Stimulated activated CD4-positive, alpha-beta T cell treated with anti-CD3 and anti-CD28 coated beads, Interleukin-1b, Interleukin-23, amount 100 ng/mL, for 24 hours (primary cell): ENCODE results near the gene LHPP.

Experiments used
- DNase-seq, 4 experiments: peaks; one replicate each; pipeline ENCODE4 v3.0.0-alpha.2; 2020; ENCODE audit warnings: low read depth in 4 of 4, low spot score in 1 of 4

The LHPP gene

GRCh38 chr10:124447751-124448466 lies 13.7 kb upstream of the LHPP start:
- DNase-seq: no peak

GRCh38 chr10:124448696-124449169 lies 12.9 kb upstream of the LHPP start:
- DNase-seq: no peak

- DNase-seq: no peak
These were observed 12.2 kb upstream of the LHPP start for GRCh38 chr10:124449170-124450011.

- no peak for DNase-seq
These were observed 11.4 kb upstream of the LHPP start, which contains the start of gene NKX1-2 for GRCh38 chr10:124450012-124450782. TSS of gene NKX1-2 (minus strand) at chr10:124450035. CDS start at chr10:124449943, 92 bp downstream.

GRCh38 chr10:124450783-124451057 lies 10.9 kb upstream of the LHPP start:
- no peak for DNase-seq

GRCh38 chr10:124451276-124451675 lies 10.3 kb upstream of the LHPP start:
- no peak for DNase-seq

GRCh38 chr10:124453960-124454610 lies 7.5 kb upstream of the LHPP start:
- DNase-seq: no peak

- no peak for DNase-seq
These were observed 6.2 kb upstream of the LHPP start for GRCh38 chr10:124455441-124455840.

- no peak for DNase-seq
These were observed 3.1 kb upstream of the LHPP start for GRCh38 chr10:124458473-124458872.

- DNase-seq: no peak
These were observed 2.7 kb upstream of the LHPP start for GRCh38 chr10:124458889-124459288.

- DNase-seq: no peak
These were observed 2.2 kb upstream of the LHPP start for GRCh38 chr10:124459395-124459794.

- DNase-seq: no peak
These were observed 1.5 kb upstream of the LHPP start for GRCh38 chr10:124460144-124460543.

- DNase-seq: no peak
These were observed 699 bp downstream of the LHPP start for GRCh38 chr10:124462348-124462695.

GRCh38 chr10:124464028-124464965 lies 2.7 kb downstream of the LHPP start:
- DNase-seq: no peak

GRCh38 chr10:124465003-124465776 lies 3.6 kb downstream of the LHPP start:
- DNase-seq: no peak

GRCh38 chr10:124465777-124466488 lies 4.3 kb downstream of the LHPP start:
- DNase-seq: no peak

- DNase-seq: no peak
These were observed 5.5 kb downstream of the LHPP start for GRCh38 chr10:124467165-124467564.

GRCh38 chr10:124468624-124469023 lies 7.0 kb downstream of the LHPP start:
- DNase-seq: no peak

GRCh38 chr10:124469956-124470484 lies 8.4 kb downstream of the LHPP start:
- DNase-seq: no peak
